Spleen (tissue), 7 donors: ENCODE measurements around the gene LPCAT1.
"Not testable (repeated sequence)": the region's sequence is repeated elsewhere in the genome, so short reads cannot be mapped to it uniquely, and the experiment has no call there.

ENCODE experiments used
- POLR2A ChIP-seq, 3 donors: fragments of 450-650 bp; IDR thresholded peaks; one replicate each; pipeline ENCODE4 v1.5.1; 2017; ENCODE audit warnings: antibody characterized with exemption in 3 of 3, mild to moderate bottlenecking in 1 of 3
- POLR2AphosphoS5 ChIP-seq, 3 donors: sonication (generic); formaldehyde crosslinking; IDR thresholded peaks; one replicate each; pipeline ENCODE4 v1.5.1; 2017; ENCODE audit warnings: antibody characterized with exemption in 3 of 3
- TF ChIP-seq, protein P1 (sequence below), 11 experiments: fragments of 200-600 bp in 7 of 11; fragments of 450-650 bp in 4 of 11; sonication (generic) in 4 of 11; IDR thresholded peaks in 8 of 11; conservative IDR thresholded peaks in 3 of 11; 1 replicate in 7 of 11; 2 replicates in 4 of 11; pipeline versions ENCODE4 v1.4.0 to v1.8.0; 2016 to 2021; ENCODE audit warnings: antibody characterized with exemption in 11 of 11, inconsistent platforms in 4 of 11, mild to moderate bottlenecking in 1 of 11
- donor health status: DM: no; HTN: no; CAD: no; lungs with moderate emphysema.
- donor health status: DM: no; HTN: no; CAD: no.
- donor health status: DM: no; HTN: no; CAD: no.

DNA sequence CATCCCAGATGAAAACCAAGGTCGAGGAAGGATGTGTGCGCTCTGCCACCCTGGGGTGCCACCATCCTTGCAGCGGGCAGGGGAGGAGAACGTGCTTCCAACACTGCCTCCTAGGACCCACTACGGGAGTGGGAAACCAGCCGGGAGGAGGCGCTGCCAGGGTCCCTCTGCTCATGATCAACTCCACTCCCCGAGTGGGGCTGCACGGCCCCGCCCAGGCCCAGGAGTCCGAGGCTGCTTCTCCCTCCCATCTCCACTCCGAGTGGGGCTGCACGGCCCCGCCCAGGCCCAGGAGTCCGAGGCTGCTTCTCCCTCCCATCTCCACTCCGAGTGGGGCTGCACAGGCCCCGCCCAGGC, 48.2 kb downstream of the LPCAT1 start:
- TF ChIP-seq, protein P1, sequence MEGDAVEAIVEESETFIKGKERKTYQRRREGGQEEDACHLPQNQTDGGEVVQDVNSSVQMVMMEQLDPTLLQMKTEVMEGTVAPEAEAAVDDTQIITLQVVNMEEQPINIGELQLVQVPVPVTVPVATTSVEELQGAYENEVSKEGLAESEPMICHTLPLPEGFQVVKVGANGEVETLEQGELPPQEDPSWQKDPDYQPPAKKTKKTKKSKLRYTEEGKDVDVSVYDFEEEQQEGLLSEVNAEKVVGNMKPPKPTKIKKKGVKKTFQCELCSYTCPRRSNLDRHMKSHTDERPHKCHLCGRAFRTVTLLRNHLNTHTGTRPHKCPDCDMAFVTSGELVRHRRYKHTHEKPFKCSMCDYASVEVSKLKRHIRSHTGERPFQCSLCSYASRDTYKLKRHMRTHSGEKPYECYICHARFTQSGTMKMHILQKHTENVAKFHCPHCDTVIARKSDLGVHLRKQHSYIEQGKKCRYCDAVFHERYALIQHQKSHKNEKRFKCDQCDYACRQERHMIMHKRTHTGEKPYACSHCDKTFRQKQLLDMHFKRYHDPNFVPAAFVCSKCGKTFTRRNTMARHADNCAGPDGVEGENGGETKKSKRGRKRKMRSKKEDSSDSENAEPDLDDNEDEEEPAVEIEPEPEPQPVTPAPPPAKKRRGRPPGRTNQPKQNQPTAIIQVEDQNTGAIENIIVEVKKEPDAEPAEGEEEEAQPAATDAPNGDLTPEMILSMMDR (IDR thresholded peaks at IDR 0.05 in 8 of 11, conservative IDR thresholded peaks at IDR 0.05 in 3 of 11), result not testable (repeated sequence)
- not testable (repeated sequence) for TF ChIP-seq POLR2A (IDR thresholded peaks at IDR 0.05)
- TF ChIP-seq POLR2AphosphoS5 (IDR thresholded peaks at IDR 0.05), result peak in 2 of 3 donors; percentile 30 to 48
